HG02938 (cell line): ENCODE measurements around the gene PTPN12.
"Not testable (repeated sequence)": the region's sequence is repeated elsewhere in the genome, so short reads cannot be mapped to it uniquely, and the experiment has no call there.

Source experiments
- ATAC-seq: cut with Tn5 transposase; IDR thresholded peaks from one replicate; pipeline ENCODE4 v1.9.1; 2021; ENCODE audit warnings: mild to moderate bottlenecking, moderate library complexity; ENCODE audit not compliant: unreplicated experiment

Gene PTPN12

GRCh38 chr7:77537136-77537777, at the start of gene PTPN12:
PTPN12 (plus strand) TSS chr7:77537295; CDS start chr7:77537547, 252 bp downstream.
- ATAC-seq: peak; percentile 28

GRCh38 chr7:77488986-77489385, 48.1 kb upstream of the PTPN12 start:
- ATAC-seq: no peak

- no peak for ATAC-seq
Measured at GRCh38 chr7:77497079-77497478, 40.0 kb upstream of the PTPN12 start.

- no peak for ATAC-seq
Measured at GRCh38 chr7:77498659-77499379, 38.3 kb upstream of the PTPN12 start.

- ATAC-seq: no peak
Measured at GRCh38 chr7:77501192-77501515, 35.9 kb upstream of the PTPN12 start.

GRCh38 chr7:77504951-77505350, 32.1 kb upstream of the PTPN12 start:
- no peak for ATAC-seq

GRCh38 chr7:77506899-77507298, 30.2 kb upstream of the PTPN12 start:
- ATAC-seq: no peak

GRCh38 chr7:77513002-77513670, 24.0 kb upstream of the PTPN12 start:
- not testable (repeated sequence) for ATAC-seq

- no peak for ATAC-seq
Measured at GRCh38 chr7:77516085-77516484, 21.0 kb upstream of the PTPN12 start.

- ATAC-seq: no peak
Measured at GRCh38 chr7:77520261-77520660, 16.8 kb upstream of the PTPN12 start.

- ATAC-seq: not testable (repeated sequence)
Measured at GRCh38 chr7:77521537-77521936, 15.6 kb upstream of the PTPN12 start.

- no peak for ATAC-seq
Measured at GRCh38 chr7:77524731-77525130, 12.4 kb upstream of the PTPN12 start.

- no peak for ATAC-seq
Measured at GRCh38 chr7:77525231-77525630, 11.9 kb upstream of the PTPN12 start.

- ATAC-seq: no peak
Measured at GRCh38 chr7:77528368-77528767, 8.7 kb upstream of the PTPN12 start.

- ATAC-seq: no peak
Measured at GRCh38 chr7:77529279-77529678, 7.8 kb upstream of the PTPN12 start.

GRCh38 chr7:77531038-77531437, 6.1 kb upstream of the PTPN12 start:
- no peak for ATAC-seq

GRCh38 chr7:77532247-77532646, 4.8 kb upstream of the PTPN12 start:
- no peak for ATAC-seq

- ATAC-seq: not testable (repeated sequence)
Measured at GRCh38 chr7:77532732-77533131, 4.4 kb upstream of the PTPN12 start.

- ATAC-seq: not testable (repeated sequence)
Measured at GRCh38 chr7:77534046-77534445, 3.0 kb upstream of the PTPN12 start.

GRCh38 chr7:77536017-77536412, 1.1 kb upstream of the PTPN12 start:
- no peak for ATAC-seq

- ATAC-seq: peak; percentile 90
Measured at GRCh38 chr7:77536413-77537135, 521 bp upstream of the PTPN12 start.
